HG03025 (cell line): ENCODE results near the gene DVL2.

ENCODE experiments used
- ATAC-seq: cut with Tn5 transposase; IDR thresholded peaks from one replicate; pipeline ENCODE4 v1.9.1; 2021; ENCODE audit warnings: mild to moderate bottlenecking, moderate library complexity; ENCODE audit not compliant: unreplicated experiment, low FRiP score

The DVL2 gene

GRCh38 chr17:7221278-7222092 lies 12.8 kb downstream of the DVL2 start:
- ATAC-seq = no peak

- no peak for ATAC-seq
These were observed 13.6 kb downstream of the DVL2 start for GRCh38 chr17:7220593-7221277.

GRCh38 chr17:7219812-7220592 lies 14.3 kb downstream of the DVL2 start, which contains the start of the genes ACADVL and DLG4:
Gene ACADVL (plus strand): TSS chr17:7219938. CDS start chr17:7219985, 47 bp downstream.
Gene DLG4 (minus strand): TSS chr17:7219836.
- ATAC-seq = peak; percentile 47

GRCh38 chr17:7219229-7219811 lies 15.0 kb downstream of the DVL2 start:
- no peak for ATAC-seq

GRCh38 chr17:7218758-7219157 lies 15.6 kb downstream of the DVL2 start:
- ATAC-seq = no peak

- ATAC-seq = no peak
These were observed 16.2 kb downstream of the DVL2 start for GRCh38 chr17:7218166-7218565.

- ATAC-seq = no peak
These were observed 17.0 kb downstream of the DVL2 start for GRCh38 chr17:7217113-7217987.

GRCh38 chr17:7216242-7217112 lies 17.8 kb downstream of the DVL2 start:
- ATAC-seq = no peak

GRCh38 chr17:7215652-7216180 lies 18.6 kb downstream of the DVL2 start:
- no peak for ATAC-seq

- no peak for ATAC-seq
These were observed 19.1 kb downstream of the DVL2 start for GRCh38 chr17:7215136-7215638.

GRCh38 chr17:7214300-7215135 lies 19.8 kb downstream of the DVL2 start:
- ATAC-seq = peak; percentile 52

- peak; percentile 5 for ATAC-seq
These were observed 20.4 kb downstream of the DVL2 start for GRCh38 chr17:7213895-7214299.

- ATAC-seq = no peak
These were observed 22.6 kb downstream of the DVL2 start for GRCh38 chr17:7211491-7212273.

- no peak for ATAC-seq
These were observed 25.4 kb downstream of the DVL2 start for GRCh38 chr17:7208754-7209460.

GRCh38 chr17:7208027-7208571 lies 26.2 kb downstream of the DVL2 start:
- no peak for ATAC-seq
